GM19351 (cell line): Measurements from ENCODE around the gene NRIP1.

Experiments used
- ATAC-seq: cut with Tn5 transposase; IDR thresholded peaks from one replicate; pipeline ENCODE4 v1.9.1; 2021; ENCODE audit warnings: mild to moderate bottlenecking, moderate library complexity; ENCODE audit not compliant: unreplicated experiment

NRIP1 gene

DNA sequence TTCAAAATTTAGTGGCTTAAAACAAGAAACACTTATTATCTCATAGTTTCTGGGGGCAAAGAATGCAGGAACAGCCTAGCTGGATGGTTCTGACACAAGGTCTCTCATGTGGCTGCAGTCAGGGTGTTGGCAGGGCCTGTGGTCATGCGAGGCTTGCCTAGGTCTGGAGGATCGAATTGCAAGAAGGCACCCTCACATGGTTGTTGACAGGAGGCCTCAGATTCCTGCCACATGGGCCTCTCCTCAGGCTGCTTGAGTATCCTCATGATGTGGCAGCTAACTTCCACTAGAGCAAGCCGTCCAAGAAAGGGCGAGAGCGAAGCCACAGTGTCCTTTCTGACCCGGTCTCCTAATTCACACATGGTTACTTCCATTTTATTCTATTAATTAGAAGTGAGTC is 6.2 kb upstream of the NRIP1 start:
- ATAC-seq: no peak

DNA sequence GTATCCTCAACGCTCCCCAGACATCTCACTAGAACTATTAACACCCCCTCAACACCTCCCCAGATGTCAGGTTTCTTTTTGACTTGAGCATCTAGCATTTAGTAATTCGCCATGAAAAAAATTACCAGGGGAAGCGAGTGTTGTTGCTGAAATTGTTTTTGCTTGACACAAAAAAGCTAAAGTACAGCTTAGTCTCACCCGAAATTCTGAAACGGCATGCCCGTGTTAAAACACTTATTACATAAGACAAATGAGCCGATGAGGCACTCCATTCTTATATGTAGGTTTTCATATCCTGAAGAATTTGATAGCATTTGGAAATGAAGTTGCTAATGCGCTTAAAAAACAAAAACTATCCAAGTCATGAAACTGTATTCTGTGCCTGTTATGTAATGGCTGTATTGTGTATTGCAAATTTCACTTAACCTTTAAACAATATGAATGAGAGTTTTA is 1.3 kb upstream of the NRIP1 start:
- no peak for ATAC-seq

DNA sequence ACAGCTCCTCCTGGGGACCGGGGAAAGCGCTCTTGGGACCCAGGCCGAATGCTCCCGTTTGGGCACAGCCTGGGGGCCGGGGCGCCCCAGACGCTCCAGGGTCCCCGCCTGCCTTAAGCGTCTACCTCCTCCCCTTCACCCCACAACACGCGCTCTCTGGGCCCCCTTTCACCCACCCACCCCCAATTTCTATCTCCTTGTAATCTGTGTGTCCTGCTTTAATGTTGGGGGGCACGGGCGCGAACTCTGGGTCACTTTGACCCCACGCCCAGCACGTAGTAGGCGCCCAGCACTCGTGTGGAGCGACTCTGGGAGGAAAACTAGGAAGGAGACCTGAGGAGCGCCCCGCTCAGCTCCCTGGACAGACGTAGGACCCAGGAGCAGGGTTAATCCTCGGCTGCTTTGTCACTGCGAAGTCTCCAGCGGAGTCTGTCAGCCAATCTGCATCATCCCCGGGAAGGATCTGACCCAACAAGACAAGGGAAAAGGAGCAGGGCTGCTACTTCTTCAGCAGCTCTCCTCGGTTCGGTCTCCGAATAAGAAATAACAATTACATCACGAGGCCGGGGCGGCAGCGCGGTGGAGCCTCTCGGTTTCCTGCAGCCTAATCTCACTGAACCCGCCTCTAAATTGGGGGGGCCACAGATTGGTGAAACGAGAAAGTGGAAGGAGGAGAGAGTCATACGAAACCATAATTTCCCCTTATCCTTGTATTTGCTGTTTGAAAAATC is 757 bp upstream of the NRIP1 start:
- peak; percentile 35 for ATAC-seq

DNA sequence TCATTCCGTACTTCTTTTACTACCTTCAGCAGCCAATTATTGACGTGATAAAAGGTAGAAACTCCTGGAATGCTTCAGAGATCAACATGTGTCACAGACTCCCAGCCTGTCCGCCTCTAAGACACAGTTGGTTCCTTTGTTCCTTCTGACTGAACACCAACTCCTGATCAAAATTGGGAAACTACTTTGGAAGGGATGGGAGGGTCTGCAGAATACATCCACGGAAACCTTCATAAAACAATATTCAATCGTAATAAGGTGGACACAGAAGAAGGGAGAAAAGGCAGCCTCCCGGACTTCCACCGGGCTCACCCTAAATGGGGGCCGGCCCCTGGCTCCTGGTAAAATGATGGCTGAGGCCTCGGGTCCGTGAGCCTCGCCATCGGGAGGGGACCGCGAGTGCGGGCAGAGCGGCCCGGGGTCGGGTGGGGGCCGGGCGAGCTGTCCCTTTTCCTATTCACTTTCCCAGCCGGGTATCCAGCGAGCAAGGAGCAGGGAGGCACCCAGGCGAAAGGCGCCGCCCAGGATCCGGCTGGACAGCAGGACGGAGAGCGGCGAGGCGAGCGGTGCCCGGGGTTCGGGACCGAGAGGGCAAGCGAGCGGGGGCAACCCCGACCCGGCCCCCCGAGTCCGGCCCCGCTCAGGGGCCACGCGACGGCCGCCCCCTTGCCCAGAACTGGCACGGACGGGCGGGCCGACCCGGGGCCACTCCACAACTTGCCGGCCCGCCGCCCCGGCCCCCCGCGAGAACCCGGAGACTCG is 805 bp downstream of the NRIP1 start:
- peak; percentile 4 for ATAC-seq

DNA sequence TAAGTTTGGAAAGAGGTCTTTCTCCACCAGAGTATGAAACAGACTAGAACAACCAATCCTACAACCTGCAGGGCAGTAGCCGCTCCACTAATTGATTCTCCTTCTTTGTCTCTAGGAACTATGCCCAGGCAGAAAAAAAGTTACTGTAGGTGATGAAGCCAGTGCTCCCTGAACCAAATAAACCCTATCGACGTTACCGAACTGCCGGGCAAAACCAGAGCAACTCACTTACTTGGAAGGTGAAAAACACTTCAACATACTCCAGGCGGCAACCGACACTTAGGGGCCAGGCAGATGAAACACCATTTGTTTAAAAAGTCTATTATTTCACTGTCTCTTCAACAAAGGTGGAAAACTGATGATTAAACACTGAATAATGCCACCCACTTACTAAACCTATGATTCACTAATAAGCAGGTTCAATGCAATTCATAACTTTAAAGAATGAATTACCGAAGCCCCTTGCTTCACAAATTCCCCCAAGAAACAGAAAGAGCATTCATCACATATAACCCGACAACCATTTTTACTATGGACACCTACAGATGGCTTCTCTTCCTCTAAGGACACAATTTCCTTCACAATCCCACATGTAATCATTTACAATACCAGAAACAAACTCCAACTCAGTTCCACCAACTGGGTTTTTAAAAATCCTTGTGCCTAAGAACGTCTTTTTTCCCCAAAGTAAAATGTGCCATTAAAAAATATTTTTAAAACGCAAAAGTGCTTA is 1.6 kb downstream of the NRIP1 start:
- ATAC-seq: no peak

DNA sequence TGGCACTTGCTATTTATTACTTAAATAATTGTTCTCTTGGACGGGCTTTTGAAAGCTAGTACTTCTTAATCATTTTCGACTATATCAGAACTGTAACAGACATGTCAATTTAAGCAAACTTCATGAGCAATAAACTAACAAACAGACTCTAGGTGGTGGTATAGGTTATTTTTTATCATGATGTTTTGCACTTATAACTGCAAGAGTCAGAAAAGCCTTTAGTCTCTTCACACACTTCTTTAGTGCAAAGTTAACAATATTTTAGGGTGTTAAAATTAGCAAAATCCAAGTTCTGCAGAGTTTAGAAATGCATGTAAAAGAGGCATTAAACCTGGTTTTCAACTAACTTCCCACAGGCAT is 2.2 kb downstream of the NRIP1 start:
- no peak for ATAC-seq

DNA sequence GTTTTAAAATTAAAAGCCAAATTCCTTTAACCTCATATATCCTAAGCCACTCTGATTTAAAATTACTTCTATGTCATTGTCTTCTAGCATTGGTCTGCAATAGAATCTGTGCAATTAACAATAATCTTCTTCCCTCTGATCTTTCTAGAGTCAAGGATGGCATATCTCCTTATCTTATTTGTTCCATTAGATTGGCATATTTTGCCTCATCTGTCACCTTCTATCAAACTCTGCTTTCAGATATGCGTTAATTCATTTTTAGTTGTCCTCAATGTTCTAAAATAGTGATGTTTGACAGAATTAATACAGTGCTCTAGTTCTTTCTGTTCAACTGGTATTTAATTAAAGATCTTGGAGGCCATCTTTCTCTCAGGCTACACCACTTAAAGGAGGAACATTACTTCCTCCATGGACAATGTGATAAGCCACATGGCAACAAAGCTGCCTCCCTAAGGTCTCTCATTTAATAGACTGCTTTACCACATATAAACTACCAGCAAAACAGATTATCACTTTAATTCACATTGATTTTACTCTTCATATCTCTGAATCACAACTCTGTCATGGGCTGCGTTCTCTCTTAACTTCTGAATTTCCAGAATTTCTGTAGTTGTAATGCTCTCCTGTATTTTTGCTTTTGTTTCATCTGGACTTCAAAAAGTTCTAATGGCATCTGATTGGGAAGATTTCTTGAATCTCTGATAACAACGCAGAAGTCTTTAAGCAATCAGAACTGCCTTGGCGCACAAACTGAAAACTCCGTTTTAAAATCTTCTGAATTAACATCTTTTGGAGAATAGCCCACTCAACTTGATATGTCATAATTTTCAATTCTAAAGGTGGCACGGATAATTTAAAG is 2.8 kb downstream of the NRIP1 start:
- ATAC-seq: no peak

DNA sequence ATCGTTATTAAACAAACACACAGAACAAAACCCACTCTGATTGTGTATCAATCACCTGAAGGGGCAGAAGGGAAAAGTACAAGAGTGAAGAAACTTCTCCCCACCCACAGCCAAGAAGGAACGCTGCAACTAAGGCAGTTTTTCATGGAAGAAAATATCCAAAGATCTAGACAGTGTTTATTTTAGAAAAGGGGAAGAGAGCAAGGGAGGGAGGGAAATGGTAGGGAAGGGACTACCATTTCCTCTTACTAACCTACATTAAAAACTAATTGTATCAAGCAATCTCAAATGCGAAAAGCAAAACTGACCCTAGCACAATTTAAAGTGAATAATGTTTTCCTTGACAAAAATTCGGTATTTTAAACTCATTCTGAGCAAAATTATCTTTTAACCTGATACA is 3.5 kb downstream of the NRIP1 start:
- ATAC-seq: no peak

DNA sequence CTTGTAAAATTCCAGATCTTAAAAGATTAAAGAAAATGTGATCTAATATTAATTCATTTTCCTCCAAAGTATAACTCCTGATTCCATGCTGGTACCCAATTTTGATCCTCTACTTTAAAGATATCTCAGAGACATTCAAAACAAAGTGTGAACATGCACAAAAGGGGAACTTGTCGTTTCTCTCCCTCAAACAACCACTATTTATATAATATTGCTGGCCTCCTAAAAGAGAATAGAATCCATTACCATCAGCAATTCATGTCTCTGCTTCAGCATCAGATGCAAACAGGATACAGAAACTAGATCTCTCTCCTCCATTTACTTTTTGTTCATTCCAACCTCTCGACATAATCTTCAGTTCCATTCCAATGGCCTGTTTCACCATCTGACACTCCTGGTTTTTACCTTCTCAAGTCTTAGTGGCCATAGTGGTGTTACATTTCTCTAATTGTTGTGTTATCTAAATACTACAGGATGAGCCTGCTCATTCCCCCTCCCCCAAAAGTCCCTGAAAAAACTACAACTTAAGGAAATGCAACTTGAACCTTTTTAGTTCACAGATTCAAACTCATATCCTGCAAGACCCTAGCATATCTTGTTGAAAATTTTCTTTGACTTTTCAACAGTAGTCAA is 4.1 kb downstream of the NRIP1 start:
- ATAC-seq: no peak

DNA sequence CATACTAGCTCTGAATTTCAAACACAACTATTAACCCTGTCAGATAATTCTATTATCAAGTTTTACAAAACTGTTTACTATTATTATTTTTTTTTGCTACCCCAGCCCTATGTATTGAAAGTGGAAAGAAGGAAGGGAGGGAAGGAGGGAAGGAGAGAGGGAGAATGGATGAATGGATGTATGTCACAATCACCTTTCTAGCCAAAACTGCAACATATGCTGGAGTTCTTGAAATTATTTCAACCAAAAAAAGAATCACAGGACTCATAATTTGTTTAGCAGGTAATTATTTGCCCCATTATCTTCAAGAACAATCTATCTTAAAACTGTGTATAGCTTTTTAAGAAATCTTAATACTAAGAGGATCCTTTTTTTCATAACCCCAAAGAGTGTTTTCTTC is 5.4 kb downstream of the NRIP1 start:
- no peak for ATAC-seq

DNA sequence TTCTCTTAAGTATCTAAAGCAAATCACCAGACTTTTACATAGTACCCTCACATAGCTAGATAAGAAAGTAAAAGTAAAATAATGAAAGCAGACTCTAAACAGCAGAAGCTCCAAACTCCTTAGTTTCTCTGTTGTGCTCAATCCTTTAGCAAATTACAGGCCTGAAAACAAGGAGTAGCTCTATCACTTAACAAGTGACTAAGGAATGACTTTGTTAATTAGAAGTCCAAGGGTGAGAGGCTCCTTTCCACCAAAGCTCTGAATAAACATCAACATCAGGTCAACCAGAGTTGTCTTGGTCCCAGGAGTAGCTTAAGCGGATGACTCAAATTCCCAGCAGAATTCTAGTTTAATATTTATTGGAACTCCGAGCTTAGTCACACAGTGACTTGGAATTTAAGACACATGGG is 5.9 kb downstream of the NRIP1 start:
- no peak for ATAC-seq

DNA sequence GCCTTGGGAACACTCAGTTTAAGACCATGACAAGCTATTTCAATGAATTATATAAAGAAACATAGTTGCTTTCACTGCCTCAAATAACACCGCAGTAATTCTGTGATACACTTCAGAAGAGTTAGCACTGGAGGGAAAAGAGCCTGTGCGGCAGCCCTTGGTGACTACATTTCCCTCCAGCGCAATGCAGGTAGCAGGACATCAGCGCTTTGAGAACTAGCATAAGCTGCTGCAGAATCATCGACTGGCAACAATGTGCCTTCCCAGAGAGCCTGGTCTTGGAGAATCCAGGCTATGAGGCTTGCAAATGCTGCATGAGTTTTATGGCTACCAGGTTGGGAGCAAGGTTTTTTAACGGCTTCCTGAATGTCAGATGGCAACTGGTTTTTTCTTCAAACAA is 7.5 kb downstream of the NRIP1 start:
- no peak for ATAC-seq

DNA sequence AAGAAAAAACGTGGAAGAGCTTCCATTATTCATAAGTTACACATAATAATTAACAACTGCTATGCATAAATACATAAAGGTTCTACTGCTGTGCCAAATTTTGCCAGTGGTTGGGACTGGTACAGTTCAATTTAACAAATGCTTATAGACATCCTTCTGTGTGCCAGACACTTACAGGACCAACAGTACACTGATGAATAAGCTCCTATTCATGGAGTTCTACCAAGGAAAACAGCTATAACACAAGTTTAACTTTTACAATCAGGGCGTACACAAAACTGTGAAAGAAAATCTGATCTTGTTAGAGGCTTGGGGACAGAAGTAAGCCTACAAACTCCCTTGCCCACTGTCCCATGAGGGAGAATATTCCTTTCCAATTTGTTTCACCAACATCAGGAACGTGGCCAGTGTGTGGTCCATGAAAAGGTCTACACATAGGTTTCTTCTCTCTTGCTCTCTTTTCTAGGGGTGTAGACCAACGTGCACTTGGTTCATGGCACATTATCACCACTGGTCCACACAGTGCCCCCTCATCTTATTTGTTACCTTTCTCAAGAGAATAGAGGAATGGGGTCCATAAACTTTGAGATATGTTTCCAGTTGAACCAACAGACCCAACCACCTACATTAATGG is 10.1 kb downstream of the NRIP1 start:
- no peak for ATAC-seq

DNA sequence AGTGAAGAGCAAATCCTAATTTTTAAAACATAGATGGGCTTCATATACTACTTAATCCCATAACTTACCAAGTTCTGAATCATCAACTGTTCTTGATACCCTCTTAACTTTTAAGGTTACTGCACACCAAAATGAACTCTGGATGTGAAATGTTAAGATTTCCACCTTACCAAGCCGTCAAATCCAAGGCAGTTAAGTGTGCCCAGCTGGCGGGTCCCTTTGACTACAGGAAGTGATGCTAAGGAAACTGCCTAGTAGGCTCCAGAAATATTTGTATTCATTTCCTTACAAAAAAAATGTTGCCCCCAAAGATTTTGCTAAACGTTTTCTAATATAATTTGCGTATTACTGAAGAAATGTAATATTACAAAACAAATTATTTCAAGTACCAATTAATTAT is 10.7 kb downstream of the NRIP1 start:
- no peak for ATAC-seq

DNA sequence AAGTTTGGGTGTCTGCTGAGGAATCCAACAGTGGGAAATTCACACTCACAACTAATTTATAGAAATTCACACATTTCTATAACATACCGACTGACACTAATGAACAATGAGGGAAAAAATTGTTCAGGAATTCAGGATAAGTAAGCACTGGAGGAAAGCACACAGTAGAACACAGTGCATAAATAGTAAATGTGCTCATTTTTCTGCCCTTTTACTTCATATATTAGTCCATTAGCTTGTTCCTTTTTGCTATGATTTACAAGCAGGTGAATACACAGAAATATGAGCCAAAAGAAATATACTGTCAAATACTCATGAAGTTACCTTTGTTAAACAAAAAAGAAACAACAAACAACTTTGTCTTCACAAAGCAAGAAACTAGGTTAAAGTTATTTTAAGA is 11.3 kb downstream of the NRIP1 start:
- no peak for ATAC-seq

DNA sequence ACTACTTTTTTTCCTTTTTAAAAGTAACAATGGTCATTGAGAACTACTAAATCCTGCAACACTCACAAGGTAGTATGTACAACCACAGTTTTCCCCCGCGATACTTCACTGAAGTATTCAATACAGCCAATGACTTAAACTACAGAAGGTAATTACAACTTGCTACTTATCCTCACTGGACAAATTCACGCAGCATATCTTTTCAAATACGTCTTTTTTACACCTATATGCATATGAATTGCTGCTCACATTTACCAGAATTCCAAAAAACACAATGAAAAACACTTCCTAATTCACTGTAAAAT is 12.4 kb downstream of the NRIP1 start:
- ATAC-seq: peak; percentile 17

DNA sequence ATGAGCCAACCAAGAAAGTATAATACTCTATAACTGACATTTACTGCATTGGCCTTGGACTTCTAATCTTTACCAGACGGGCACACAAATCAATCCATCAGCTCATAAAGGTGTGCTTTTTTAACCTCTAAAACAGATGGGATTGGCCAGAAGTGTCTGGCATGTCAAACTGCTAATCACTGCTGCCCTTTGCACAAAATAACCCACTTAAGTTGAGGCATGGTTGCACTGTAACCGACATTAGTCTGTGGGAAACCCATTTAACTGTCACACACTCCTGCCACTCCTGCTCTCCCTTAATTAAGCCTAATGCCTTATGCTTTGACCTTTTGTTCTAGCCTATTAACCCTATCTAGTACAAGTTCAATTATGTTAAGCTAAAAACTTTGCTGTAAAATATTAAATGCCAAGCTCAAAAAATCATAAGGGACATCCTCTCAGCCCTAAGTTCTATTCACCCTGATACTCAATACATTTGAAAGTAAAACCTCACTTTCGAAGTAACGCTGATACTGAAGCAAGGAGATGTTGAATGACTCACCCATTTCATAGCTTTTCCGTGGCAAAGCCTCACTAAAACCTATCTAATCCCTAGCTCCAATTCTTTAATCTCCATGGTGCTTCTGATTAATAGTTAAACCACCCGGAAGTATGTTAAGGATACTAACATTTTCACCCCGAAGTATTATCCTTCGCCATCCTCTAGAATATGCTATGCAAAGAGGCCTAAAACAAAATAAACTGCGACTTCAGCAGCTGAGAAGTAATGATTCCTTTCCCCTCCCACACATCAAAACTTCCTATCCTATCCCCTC is 12.9 kb downstream of the NRIP1 start:
- peak; percentile 81 for ATAC-seq

DNA sequence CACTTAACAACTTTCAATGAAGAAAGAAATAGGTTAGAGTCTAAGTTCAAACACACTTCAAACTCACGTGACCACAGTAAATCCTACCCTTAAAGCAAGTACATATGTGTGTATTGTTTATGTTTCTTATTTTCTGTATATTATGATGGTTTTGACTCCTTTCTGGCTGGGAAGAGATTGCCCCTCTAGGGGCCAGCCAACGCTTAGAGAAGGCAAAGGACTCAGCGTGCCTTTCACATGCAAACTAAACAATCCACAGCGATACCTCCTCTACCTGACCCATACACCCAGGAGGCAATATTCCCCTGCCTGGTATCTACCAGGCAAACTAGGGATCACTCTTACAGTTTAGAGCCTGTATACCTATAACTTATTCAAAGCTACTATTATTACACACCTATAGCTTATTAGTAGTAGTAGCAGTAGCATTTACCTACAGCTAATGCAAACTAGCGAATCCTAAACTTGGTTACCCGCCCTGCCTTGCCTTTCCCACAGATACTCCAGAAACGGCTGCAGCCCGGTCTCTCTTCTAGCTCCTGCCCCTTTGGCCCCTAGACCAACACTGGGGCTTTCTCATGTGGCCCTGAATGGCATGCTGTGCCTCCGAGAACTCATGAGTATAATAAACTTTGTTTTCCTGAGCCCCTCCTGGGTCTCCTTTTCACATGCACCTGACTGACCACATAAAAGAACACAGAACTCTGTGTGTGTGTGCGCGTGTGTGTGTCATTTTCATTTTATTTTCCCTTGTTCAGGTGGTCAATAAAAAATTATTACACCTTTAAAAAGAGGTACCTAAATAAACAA is 14.0 kb downstream of the NRIP1 start:
- ATAC-seq: no peak

DNA sequence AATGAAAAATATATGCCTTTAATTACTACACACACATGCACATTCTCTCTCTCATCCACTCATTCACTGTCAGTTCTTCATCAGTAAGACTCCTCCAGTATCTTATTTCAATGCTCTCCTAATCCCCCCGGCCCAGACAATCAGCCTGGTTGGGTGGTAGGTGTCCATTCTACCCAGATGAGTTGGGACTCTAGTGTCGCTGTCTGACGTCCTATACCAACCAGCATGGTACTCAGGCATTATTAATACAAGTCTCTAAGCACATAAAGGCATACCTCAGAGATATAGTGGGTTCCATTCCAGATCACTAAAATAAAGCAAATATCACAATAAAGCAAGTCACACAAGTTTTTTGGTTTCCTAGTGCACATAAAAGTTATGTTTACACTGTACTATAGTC is 19.8 kb downstream of the NRIP1 start:
- no peak for ATAC-seq
